ENCODE results near the gene CYSLTR2.
"Not testable (repeated sequence)": the region's sequence is repeated elsewhere in the genome, so short reads cannot be mapped to it uniquely, and the experiment has no call there.

The CYSLTR2 gene

DNA sequence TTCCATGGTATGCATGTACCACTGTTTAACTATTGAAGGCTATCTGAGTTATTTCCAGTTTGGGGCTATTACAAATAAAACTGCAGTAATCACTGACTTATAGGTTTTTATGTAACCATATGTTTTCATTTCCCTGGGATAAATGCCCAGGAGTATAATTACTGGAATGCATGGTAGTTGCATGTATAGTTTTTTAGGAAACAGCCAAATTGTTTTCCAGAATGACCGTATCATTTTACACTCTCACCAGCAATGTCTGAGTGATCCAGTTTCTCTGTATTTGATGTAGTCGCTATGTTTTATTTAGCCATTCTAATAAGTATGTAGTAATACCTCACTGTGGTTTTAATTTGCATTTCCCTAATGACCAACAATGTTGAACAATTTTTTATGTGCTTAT lies 42.0 kb downstream of the CYSLTR2 start:
- peaks cover 18% of the 10 kb centered on the region for H3K36me3 Mint-ChIP-seq
- H3K27ac Mint-ChIP-seq, result no peak overlapping the region
- no peaks in the 10 kb centered on the region for H3K27me3 Mint-ChIP-seq
- H3K9me3 Mint-ChIP-seq (ENCODE audit: low read depth), result no peaks in the 10 kb centered on the region
- H3K4me1 Mint-ChIP-seq (ENCODE audit: low read depth), result no peaks in the 10 kb centered on the region
- no peak overlapping the region for H3K4me3 Mint-ChIP-seq

DNA sequence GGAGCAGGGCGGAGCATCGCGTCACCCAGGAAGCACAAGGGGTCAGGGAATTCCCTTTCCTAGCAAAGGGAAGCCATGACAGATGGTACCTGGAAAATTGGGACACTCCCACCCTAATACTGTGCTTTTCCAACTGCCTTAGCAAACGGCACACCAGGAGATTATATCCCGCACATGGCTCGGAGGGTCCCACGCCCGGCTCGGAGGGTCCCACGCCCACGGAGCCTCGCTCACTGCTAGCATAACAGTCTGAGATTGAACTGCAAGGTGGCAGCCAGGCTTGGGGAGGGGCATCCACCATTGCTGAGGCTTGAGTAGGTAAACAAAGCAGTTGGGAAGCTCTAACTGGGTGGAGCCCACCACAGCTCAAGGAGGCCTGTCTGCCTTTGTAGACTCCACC lies 42.9 kb downstream of the CYSLTR2 start:
- not testable (repeated sequence) for H3K27ac Mint-ChIP-seq; H3K4me3 Mint-ChIP-seq; H3K4me1 Mint-ChIP-seq (ENCODE audit: low read depth); H3K9me3 Mint-ChIP-seq (ENCODE audit: low read depth); H3K27me3 Mint-ChIP-seq
- H3K36me3 Mint-ChIP-seq, result peaks cover 18% of the 10 kb centered on the region

DNA sequence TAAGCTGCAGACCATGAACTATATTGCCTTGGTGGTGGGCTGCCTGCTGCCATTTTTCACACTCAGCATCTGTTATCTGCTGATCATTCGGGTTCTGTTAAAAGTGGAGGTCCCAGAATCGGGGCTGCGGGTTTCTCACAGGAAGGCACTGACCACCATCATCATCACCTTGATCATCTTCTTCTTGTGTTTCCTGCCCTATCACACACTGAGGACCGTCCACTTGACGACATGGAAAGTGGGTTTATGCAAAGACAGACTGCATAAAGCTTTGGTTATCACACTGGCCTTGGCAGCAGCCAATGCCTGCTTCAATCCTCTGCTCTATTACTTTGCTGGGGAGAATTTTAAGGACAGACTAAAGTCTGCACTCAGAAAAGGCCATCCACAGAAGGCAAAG lies 53.7 kb downstream of the CYSLTR2 start:
- H3K27me3 Mint-ChIP-seq, result no peaks in the 10 kb centered on the region
- H3K27ac Mint-ChIP-seq, result no peak overlapping the region
- H3K4me1 Mint-ChIP-seq (ENCODE audit: low read depth), result no peaks in the 10 kb centered on the region
- no peak overlapping the region for H3K4me3 Mint-ChIP-seq
- peaks cover 35% of the 10 kb centered on the region for H3K36me3 Mint-ChIP-seq
- no peaks in the 10 kb centered on the region for H3K9me3 Mint-ChIP-seq (ENCODE audit: low read depth)

DNA sequence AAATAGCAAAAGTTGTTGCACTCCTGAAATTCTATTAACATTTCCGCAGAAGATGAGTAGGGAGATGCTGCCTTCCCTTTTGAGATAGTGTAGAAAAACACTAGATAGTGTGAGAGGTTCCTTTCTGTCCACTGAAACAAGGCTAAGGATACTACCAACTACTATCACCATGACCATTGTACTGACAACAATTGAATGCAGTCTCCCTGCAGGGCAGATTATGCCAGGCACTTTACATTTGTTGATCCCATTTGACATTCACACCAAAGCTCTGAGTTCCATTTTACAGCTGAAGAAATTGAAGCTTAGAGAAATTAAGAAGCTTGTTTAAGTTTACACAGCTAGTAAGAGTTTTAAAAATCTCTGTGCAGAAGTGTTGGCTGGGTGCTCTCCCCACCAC lies 55.0 kb downstream of the CYSLTR2 start:
- Mint-ChIP-seq H3K27ac (no peak overlapping the region), H3K36me3 (peaks cover 35% of the 10 kb centered on the region), H3K9me3 (ENCODE audit: low read depth) (peaks cover 1% of the 10 kb centered on the region), H3K4me3 (no peak overlapping the region), H3K4me1 (ENCODE audit: low read depth) (no peaks in the 10 kb centered on the region), H3K27me3 (no peaks in the 10 kb centered on the region)

DNA sequence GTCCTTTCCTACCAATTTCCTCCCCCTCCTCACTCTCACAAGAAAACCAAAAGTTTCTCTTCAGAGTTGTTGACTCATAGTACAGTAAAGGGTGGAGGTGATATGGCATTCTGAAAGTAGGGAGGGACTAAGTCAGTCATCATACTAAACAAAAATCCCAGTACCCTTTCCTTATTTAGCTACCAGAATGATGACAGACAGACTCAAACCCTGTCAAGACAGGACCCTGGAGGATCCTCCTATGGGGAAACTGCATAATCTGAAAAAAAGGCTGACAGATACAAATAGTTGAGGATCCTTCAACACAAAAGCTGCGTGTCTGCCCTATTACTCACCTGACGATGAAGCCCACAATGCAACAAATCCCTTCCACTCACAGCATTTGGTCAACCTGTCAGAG lies 55.5 kb downstream of the CYSLTR2 start:
- Mint-ChIP-seq H3K4me3 (no peak overlapping the region), H3K27me3 (no peaks in the 10 kb centered on the region), H3K4me1 (ENCODE audit: low read depth) (no peaks in the 10 kb centered on the region), H3K9me3 (ENCODE audit: low read depth) (peaks cover 4% of the 10 kb centered on the region), H3K27ac (no peak overlapping the region), H3K36me3 (peaks cover 35% of the 10 kb centered on the region)

DNA sequence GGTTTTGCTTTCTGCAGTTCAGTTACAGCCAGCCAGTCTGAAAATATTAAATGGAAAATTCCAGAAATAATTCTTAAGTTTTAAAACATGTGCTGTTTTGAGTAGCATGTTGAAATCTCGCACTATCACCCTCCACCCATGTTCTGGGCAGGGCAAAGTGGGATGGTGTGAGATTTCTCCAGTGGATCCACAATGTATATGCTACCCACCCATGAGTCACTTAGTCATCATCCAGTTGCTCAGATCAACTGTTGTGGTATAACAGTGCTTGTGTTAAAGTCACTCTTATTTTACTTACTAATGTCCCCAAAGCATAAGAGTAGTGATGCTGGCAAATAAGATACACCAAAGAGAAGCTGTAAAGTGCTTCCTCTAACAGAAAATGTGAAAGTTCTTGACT lies 56.4 kb downstream of the CYSLTR2 start:
- no peak overlapping the region for H3K27ac Mint-ChIP-seq
- H3K27me3 Mint-ChIP-seq, result no peaks in the 10 kb centered on the region
- H3K4me1 Mint-ChIP-seq (ENCODE audit: low read depth), result no peaks in the 10 kb centered on the region
- H3K36me3 Mint-ChIP-seq, result peaks cover 28% of the 10 kb centered on the region
- no peak overlapping the region for H3K4me3 Mint-ChIP-seq
- H3K9me3 Mint-ChIP-seq (ENCODE audit: low read depth), result peaks cover 4% of the 10 kb centered on the region

DNA sequence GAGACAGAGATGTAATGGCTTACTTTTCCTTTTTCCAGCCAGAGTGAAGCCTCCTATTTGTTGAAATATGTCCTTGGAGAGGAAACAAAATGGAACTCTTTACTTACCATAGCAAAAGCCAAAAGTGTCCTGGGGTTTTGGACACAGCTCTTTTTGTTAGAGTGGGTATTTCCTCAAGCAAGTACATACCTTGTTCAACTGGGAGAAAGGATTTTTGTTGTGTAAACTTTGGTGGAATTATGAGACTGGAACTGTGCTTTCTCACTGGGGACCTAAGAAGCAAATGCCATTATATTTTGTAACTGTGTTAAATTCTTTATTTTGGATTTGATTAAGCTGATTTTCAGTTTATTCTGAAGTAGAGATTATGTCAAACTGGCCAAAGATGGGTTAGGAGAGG lies 58.4 kb downstream of the CYSLTR2 start:
- Mint-ChIP-seq H3K9me3 (ENCODE audit: low read depth) (peaks cover 16% of the 10 kb centered on the region), H3K27ac (no peak overlapping the region), H3K27me3 (no peaks in the 10 kb centered on the region), H3K4me3 (no peak overlapping the region), H3K4me1 (ENCODE audit: low read depth) (no peaks in the 10 kb centered on the region), H3K36me3 (peaks cover 29% of the 10 kb centered on the region)

DNA sequence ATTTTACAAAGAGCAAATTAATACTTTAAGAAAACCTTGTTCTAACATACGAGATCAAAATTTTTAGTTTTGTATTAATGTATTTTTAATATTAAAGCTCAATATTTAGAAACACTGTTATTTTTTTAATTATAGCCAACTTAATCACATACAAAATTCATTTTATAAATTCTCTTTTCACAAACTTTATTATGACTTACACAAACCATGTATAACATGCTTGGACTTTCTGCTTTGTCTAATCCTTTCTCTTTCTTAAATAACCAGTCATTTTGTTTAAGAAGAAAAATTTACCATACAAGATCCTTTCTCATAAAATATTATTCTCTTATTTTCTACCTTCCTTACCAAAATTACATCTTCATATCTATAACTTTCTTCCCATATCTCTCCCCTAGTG lies 62.2 kb downstream of the CYSLTR2 start:
- Mint-ChIP-seq H3K27me3 (no peaks in the 10 kb centered on the region), H3K9me3 (ENCODE audit: low read depth) (peaks cover 34% of the 10 kb centered on the region), H3K4me1 (ENCODE audit: low read depth) (no peaks in the 10 kb centered on the region)

DNA sequence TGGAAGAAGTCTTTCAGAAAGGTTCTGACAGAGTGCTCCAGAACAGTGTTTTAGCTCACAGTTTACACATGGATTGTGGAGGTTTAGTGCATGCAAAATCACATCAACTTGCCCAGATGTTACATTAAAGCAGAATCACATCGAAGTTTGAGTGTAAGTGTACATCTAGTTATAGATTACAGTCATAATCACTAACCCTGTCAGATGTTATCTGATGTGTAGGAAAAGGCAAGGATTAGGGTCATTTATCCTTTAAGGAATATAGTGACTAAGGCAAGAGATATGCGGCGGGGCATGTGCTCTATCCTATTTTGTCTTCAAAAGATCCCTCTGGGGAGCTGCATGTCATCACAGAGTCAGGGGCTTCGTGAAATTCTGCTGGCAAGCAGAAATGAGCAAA lies 66.9 kb downstream of the CYSLTR2 start:
- Mint-ChIP-seq H3K4me3 (no peak overlapping the region), H3K9me3 (ENCODE audit: low read depth) (peaks cover 29% of the 10 kb centered on the region), H3K27me3 (no peaks in the 10 kb centered on the region), H3K4me1 (ENCODE audit: low read depth) (no peaks in the 10 kb centered on the region), H3K36me3 (peaks cover 16% of the 10 kb centered on the region), H3K27ac (no peak overlapping the region)

More for the DNA sequence above, 62.2 kb downstream of the CYSLTR2 start:
- Mint-ChIP-seq H3K36me3 (peaks cover 14% of the 10 kb centered on the region), H3K27ac (no peak overlapping the region), H3K4me3 (no peak overlapping the region)

DNA sequence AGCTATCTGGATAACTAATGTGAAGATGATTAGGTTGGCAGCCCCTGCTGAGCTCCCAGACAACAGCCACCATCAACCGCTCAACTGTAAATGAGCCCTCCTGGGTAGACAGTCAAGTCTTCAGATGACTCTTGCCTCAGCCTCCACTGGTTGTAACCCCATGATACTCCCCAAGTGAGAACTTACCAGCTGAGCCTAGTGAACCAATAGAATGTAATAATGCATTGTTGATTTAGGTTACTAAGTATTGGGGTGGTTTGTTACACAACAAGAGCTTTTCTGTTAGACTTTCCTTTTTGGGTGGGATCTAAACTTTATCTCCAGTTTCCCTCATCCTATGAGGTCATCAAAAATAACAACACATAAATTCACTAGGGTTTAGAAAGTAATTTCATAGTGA lies 69.4 kb downstream of the CYSLTR2 start:
- peaks cover 5% of the 10 kb centered on the region for H3K36me3 Mint-ChIP-seq
- no peak overlapping the region for H3K4me3 Mint-ChIP-seq
- H3K27ac Mint-ChIP-seq, result no peak overlapping the region
- H3K27me3 Mint-ChIP-seq, result no peaks in the 10 kb centered on the region
- H3K9me3 Mint-ChIP-seq (ENCODE audit: low read depth), result peaks cover 13% of the 10 kb centered on the region
- no peaks in the 10 kb centered on the region for H3K4me1 Mint-ChIP-seq (ENCODE audit: low read depth)

DNA sequence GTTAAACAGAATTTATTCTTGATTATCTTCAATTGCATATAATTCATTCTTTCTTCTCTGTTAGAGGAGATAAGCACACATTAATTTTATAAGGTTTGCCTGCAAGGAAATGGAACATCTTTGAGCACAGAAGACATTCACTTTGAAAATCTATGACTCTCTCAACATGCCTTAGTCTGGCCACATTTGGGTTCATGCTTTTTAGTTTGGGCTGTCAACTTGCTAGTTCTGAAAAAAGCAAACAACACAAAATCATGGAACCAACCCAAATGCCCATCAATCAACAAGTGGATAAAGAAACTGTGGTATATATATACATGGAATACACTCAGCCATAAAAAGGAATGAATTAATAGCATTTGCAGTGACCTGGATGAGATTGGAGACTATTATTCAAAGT lies 71.5 kb downstream of the CYSLTR2 start:
- H3K9me3 Mint-ChIP-seq (ENCODE audit: low read depth), result peaks cover 3% of the 10 kb centered on the region
- H3K27me3 Mint-ChIP-seq, result peaks cover under 1% of the 10 kb centered on the region
- no peak overlapping the region for H3K4me3 Mint-ChIP-seq

DNA sequence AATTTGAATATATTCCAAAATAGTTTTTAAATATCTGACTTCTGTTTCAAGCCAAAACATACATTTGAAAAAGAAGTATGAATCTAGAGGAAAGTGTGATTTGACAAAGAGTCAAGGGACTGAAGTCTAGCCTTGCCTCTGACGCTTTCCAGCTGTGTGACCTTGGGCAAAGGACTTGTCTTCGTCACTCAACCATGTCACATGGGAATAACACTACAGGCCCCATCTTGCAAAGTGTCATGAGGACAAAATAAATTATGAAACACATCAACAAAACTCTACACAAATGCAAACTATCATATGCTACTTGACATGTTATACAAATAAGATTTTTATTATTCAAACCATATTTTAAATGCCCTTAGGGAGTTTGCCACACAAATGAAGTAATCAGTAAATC lies 73.0 kb downstream of the CYSLTR2 start:
- H3K27me3 Mint-ChIP-seq, result peaks cover 1% of the 10 kb centered on the region
- peaks cover 5% of the 10 kb centered on the region for H3K4me1 Mint-ChIP-seq (ENCODE audit: low read depth)
- H3K27ac Mint-ChIP-seq, result no peak overlapping the region
- H3K36me3 Mint-ChIP-seq, result peaks cover 2% of the 10 kb centered on the region
- H3K4me3 Mint-ChIP-seq, result no peak overlapping the region
- H3K9me3 Mint-ChIP-seq (ENCODE audit: low read depth), result peaks cover 3% of the 10 kb centered on the region

More for the DNA sequence above, 71.5 kb downstream of the CYSLTR2 start:
- Mint-ChIP-seq H3K4me1 (ENCODE audit: low read depth) (no peaks in the 10 kb centered on the region), H3K27ac (no peak overlapping the region), H3K36me3 (peaks cover 5% of the 10 kb centered on the region)

DNA sequence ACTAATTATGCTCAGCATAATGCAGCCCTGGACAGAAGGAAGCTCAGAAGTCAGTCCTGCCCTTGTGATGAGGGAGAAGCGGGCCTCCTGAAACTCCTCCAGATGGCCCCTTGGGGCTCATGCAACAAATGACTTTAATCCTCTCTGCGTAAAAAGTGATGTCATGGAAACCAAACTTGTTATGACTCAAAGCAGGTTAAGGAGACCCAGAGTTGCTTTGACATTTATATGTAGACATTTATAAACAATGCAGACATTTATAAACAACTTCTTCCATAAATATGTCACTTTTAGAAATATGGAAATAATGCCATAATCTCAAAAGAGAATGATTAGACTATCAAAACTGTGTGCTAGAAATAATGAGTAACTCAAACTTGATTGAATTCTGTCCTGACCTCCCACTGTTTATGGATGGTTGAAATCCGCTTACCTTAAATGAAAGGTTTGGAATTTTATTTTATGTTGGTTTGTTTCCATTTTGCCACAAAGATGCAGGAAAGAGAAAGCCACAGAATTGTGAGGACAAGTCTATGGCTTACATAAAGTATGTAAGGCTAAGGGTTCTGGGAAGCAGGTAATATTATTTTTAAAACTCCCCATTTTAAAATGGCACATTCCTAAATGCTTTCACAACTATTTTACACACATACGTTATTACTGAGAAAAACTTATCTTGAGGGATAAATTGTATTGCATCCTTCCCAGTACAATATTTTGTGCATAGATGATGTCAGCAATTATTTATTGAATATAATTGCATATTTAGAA lies 73.7 kb downstream of the CYSLTR2 start:
- H3K27ac Mint-ChIP-seq, result no peak overlapping the region
- H3K9me3 Mint-ChIP-seq (ENCODE audit: low read depth), result no peaks in the 10 kb centered on the region
- no peak overlapping the region for H3K4me3 Mint-ChIP-seq
- H3K36me3 Mint-ChIP-seq, result no peaks in the 10 kb centered on the region
- peaks cover 8% of the 10 kb centered on the region for H3K4me1 Mint-ChIP-seq (ENCODE audit: low read depth)
- peaks cover 1% of the 10 kb centered on the region for H3K27me3 Mint-ChIP-seq

DNA sequence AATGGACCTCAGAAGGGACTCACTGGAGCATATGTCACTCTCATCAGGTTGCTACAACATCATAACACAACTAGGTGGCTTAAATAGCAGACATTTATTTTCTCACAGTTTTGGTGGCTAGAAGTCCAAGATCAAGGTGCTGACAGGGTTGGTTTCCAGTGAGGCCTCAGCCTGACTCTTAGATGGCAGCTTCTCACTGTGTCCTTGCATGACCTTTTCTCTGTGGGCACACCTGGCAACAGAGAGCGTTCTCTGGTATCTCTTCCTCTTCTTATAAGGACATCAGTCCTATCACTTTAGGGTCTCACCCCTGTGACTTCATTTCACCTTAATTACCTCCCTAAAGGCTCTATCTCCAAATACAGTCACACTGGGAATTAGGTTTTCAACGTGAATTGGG lies 74.5 kb downstream of the CYSLTR2 start:
- no peak overlapping the region for H3K4me3 Mint-ChIP-seq
- H3K27me3 Mint-ChIP-seq, result peaks cover 1% of the 10 kb centered on the region
- H3K4me1 Mint-ChIP-seq (ENCODE audit: low read depth), result peaks cover 8% of the 10 kb centered on the region
- no peaks in the 10 kb centered on the region for H3K9me3 Mint-ChIP-seq (ENCODE audit: low read depth)
- H3K36me3 Mint-ChIP-seq, result no peaks in the 10 kb centered on the region
- H3K27ac Mint-ChIP-seq, result no peak overlapping the region

DNA sequence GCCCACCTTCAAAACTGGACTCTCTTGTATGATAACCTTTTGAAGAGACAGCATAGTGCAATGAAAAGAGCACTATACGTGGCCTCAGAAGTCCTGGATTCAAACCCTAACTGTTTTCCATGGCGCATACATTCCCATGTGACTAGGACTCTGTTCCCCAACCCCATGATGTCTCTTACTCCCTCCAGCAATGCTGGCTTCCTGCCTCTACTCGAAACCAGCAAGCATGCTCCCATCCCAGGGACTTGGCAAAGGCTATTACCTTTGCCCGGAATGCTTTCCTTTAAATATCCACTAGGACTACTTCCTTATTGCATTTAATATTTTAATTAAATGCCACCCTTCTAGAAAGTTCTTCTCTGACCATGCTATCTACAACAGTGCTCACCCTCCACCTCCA lies 75.1 kb downstream of the CYSLTR2 start:
- no peaks in the 10 kb centered on the region for H3K36me3 Mint-ChIP-seq
- H3K4me3 Mint-ChIP-seq, result no peak overlapping the region
- H3K9me3 Mint-ChIP-seq (ENCODE audit: low read depth), result no peaks in the 10 kb centered on the region
- no peak overlapping the region for H3K27ac Mint-ChIP-seq
- peaks cover 1% of the 10 kb centered on the region for H3K27me3 Mint-ChIP-seq
- H3K4me1 Mint-ChIP-seq (ENCODE audit: low read depth), result peaks cover 8% of the 10 kb centered on the region

DNA sequence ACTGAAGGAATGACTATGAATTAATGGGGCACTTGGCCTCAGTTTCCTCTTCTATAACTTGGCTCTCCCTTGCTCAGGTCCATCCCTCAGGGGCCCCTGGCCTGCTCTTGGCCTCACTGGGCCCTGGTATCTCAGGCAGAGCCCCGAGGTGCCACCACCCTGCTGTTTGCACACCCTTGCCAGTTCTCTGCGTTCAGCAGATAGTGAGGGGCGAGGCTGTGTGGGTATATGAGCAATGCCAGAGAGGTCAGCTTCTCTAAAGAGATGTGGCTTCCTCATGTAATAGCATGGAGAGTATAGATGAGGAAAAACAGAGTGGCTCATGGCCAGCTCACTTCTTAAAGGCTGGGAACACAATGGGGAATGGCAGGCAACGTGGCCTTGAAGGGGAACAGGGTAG lies 76.1 kb downstream of the CYSLTR2 start:
- Mint-ChIP-seq H3K27ac (no peak overlapping the region), H3K9me3 (ENCODE audit: low read depth) (no peaks in the 10 kb centered on the region), H3K27me3 (peaks cover 1% of the 10 kb centered on the region), H3K4me1 (ENCODE audit: low read depth) (peaks cover 8% of the 10 kb centered on the region), H3K36me3 (no peaks in the 10 kb centered on the region), H3K4me3 (no peak overlapping the region)
